ENCODE data around the gene RASSF3. TPM values are rescaled to one million over a fixed set of nuclear protein-coding genes. Genes with fewer than 3 reads are reported as not detected.

The RASSF3 gene
- total RNA-seq, 2 donors from 2014 or later = 64.3 to 92.1 TPM

GRCh38 chr12:64707362-64707761 is 97.1 kb downstream of the RASSF3 start:
- H3K36me3 Mint-ChIP-seq = no peaks in the 10 kb centered on the region
- no peak overlapping the region for H3K4me3 Mint-ChIP-seq
- DNase-seq (ENCODE audit: low spot score) (no peak), ATAC-seq (no peak)
- no peaks in the 10 kb centered on the region for H3K9me3 Mint-ChIP-seq
- peaks cover 0 to 2% of the 10 kb centered on the region in 2 donors for H3K4me1 Mint-ChIP-seq (ENCODE audit: low read depth in 2 of 2)
- H3K27me3 Mint-ChIP-seq = no peaks in the 10 kb centered on the region
- no peak overlapping the region for H3K27ac Mint-ChIP-seq

DNA sequence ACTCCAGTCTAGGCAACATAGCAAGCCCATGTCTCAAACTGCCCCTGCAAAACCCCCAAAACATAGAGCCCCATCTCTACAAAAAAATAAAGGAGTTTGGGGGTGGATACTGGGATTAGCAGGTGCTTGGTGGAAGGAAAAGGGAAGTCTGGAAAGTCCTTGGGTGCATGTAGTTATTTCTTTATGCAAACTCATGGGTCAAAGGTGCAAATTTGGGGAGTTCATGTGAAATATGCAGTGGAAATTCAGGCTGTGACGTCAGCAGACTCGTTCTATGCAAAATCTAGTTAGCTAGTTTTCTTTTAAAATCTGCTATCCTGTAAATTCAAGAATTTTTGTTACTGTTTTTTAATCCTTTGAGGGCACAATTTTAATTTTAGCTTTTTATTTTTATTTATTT is 97.6 kb downstream of the RASSF3 start:
- Mint-ChIP-seq H3K36me3 (no peaks in the 10 kb centered on the region), H3K4me1 (ENCODE audit: low read depth in 2 of 2) (peaks cover 2 to 3% of the 10 kb centered on the region in 2 donors), H3K9me3 (no peaks in the 10 kb centered on the region), H3K4me3 (no peak overlapping the region), H3K27ac (no peak overlapping the region), H3K27me3 (no peaks in the 10 kb centered on the region)
- ATAC-seq (no peak), DNase-seq (ENCODE audit: low spot score) (no peak)

DNA sequence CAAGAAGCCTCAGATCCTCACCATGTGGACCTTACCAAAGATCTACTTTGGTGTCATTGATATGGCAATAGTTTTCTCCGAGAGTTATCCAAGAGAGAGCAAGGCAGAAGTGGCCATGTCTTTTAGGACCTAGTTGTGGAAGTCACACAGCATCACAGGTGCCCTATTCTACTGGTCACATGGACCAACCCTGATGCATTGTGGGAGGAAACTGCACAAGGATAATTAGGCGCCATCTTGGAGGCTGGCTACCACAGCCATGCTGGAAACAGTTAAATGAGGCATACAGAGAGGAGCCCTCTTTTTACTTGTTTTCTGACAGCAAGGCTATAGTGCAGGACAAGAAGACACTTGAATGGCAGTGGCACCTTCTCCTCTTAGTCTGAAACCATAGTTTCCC is 99.1 kb downstream of the RASSF3 start:
- DNase-seq (ENCODE audit: low spot score) (no peak), ATAC-seq (no peak)
- no peaks in the 10 kb centered on the region for H3K27me3 Mint-ChIP-seq
- no peaks in the 10 kb centered on the region for H3K9me3 Mint-ChIP-seq
- no peak overlapping the region for H3K4me3 Mint-ChIP-seq
- H3K36me3 Mint-ChIP-seq = no peaks in the 10 kb centered on the region
- peaks cover 17 to 18% of the 10 kb centered on the region in 2 donors for H3K4me1 Mint-ChIP-seq (ENCODE audit: low read depth in 2 of 2)
- H3K27ac Mint-ChIP-seq = no peak overlapping the region

GRCh38 chr12:64713376-64713775 is 103.1 kb downstream of the RASSF3 start:
- ATAC-seq = no peak
- Mint-ChIP-seq H3K27me3 (no peaks in the 10 kb centered on the region), H3K27ac (peak overlapping the region; percentile 90 to 94), H3K4me3 (peak overlapping the region; percentile 65), H3K36me3 (peaks cover 14% of the 10 kb centered on the region), H3K9me3 (no peaks in the 10 kb centered on the region), H3K4me1 (ENCODE audit: low read depth in 2 of 2) (peaks cover 43 to 50% of the 10 kb centered on the region in 2 donors)
- no peak for DNase-seq (ENCODE audit: low spot score)

GRCh38 chr12:64714551-64714968 is 104.3 kb downstream of the RASSF3 start:
- DNase-seq (ENCODE audit: low spot score) = peak; percentile 69
- Mint-ChIP-seq H3K36me3 (peaks cover 18% of the 10 kb centered on the region), H3K4me3 (peak overlapping the region; percentile 77), H3K4me1 (ENCODE audit: low read depth in 2 of 2) (peaks cover 43 to 52% of the 10 kb centered on the region in 2 donors), H3K9me3 (no peaks in the 10 kb centered on the region), H3K27ac (peak overlapping the region; percentile 90 to 94), H3K27me3 (no peaks in the 10 kb centered on the region)
- peak; percentile 93 to 94 for ATAC-seq

DNA sequence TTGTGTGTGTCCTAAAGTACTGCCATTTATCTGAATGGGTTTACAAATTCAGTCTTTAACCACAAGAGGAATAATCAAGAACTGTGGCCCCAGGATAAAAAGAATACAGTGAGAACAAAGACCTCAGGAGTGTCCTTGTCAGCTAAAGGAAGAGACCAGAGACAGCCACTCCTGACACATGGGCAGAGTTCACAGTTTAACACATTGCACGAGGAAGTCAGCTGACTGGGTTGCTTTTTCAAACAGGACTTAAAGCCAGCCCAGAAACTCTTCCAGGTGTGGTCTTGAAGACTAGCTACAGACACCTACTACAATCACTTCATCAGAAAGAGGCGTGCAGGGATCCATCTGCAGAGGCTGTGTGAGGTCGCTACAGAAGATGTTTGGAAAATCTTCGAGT is 106.1 kb downstream of the RASSF3 start:
- ATAC-seq (no peak), DNase-seq (ENCODE audit: low spot score) (no peak)
- peak overlapping the region; percentile 77 for H3K4me3 Mint-ChIP-seq

DNA sequence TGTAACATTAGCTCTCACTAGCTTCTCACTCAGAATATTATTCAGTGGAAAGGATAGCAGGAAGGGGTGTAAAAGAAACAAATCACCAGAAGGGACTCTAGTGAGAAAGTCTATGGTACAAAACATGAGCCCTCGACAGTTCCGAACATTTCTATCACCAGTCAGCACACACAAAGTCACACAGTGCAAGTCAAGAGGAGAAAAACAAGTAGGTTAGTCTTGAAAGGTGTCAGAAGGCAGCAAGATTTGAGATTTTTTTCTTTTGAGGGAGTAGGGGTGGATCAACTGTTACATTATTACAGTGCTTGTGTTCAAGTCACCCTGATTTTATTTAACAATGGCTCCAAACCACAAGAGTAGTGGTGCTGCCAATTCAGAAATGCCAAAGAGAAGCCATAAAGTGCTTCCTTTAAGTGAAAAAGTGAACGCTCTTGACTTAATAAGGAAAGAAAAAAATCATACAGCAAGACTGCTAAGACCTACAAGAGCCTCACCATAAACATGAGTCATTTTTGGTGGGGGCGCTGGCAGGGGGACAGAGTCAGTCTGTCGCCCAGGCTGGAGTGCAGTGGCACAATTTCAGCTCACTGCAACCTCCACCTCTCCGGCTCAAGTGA is 106.7 kb downstream of the RASSF3 start:
- ATAC-seq (no peak), DNase-seq (ENCODE audit: low spot score) (no peak)
- H3K27me3 Mint-ChIP-seq = no peaks in the 10 kb centered on the region
- H3K36me3 Mint-ChIP-seq = peaks cover 32% of the 10 kb centered on the region
- H3K9me3 Mint-ChIP-seq = no peaks in the 10 kb centered on the region
- H3K4me1 Mint-ChIP-seq (ENCODE audit: low read depth in 2 of 2) = peaks cover 43 to 56% of the 10 kb centered on the region in 2 donors
- H3K4me3 Mint-ChIP-seq = peak overlapping the region; percentile 77
- peak overlapping the region; percentile 90 to 94 for H3K27ac Mint-ChIP-seq

More for the DNA sequence above, 106.1 kb downstream of the RASSF3 start:
- Mint-ChIP-seq H3K27ac (peak overlapping the region; percentile 90 to 94), H3K4me1 (ENCODE audit: low read depth in 2 of 2) (peaks cover 43 to 56% of the 10 kb centered on the region in 2 donors), H3K36me3 (peaks cover 28% of the 10 kb centered on the region), H3K27me3 (no peaks in the 10 kb centered on the region), H3K9me3 (no peaks in the 10 kb centered on the region)

GRCh38 chr12:64718649-64719048 is 108.4 kb downstream of the RASSF3 start:
- DNase-seq (ENCODE audit: low spot score) (no peak), ATAC-seq (no peak)
- H3K4me3 Mint-ChIP-seq = no peak overlapping the region
- H3K27me3 Mint-ChIP-seq = no peaks in the 10 kb centered on the region
- H3K9me3 Mint-ChIP-seq = no peaks in the 10 kb centered on the region
- H3K4me1 Mint-ChIP-seq (ENCODE audit: low read depth in 2 of 2) = peaks cover 39 to 52% of the 10 kb centered on the region in 2 donors
- H3K27ac Mint-ChIP-seq = no peak overlapping the region
- peaks cover 32% of the 10 kb centered on the region for H3K36me3 Mint-ChIP-seq

DNA sequence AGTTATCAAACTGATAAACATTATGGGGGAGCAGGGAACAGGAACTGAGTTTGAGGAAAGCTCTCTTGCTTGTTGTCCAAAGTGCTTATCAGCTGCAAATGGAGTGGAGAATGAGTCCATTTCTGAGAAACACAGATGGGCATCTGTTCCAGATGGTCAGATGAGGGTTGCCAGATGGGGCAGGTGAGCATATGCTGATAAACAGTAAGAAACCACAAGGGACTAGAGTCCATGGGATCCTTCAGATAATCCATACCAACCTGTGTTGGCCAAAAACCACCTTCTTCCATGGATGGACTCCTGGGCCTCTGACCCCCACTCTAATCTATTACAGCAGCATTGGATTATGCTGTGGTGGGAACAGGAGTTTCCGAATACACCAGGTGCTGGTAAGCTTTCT is 110.6 kb downstream of the RASSF3 start:
- Mint-ChIP-seq H3K27ac (peak overlapping the region in 1 of 2 donors; percentile 85), H3K9me3 (no peaks in the 10 kb centered on the region), H3K27me3 (no peaks in the 10 kb centered on the region), H3K36me3 (peaks cover 30% of the 10 kb centered on the region), H3K4me1 (ENCODE audit: low read depth in 2 of 2) (peaks cover 21 to 40% of the 10 kb centered on the region in 2 donors), H3K4me3 (no peak overlapping the region)
- ATAC-seq (no peak), DNase-seq (ENCODE audit: low spot score) (no peak)

DNA sequence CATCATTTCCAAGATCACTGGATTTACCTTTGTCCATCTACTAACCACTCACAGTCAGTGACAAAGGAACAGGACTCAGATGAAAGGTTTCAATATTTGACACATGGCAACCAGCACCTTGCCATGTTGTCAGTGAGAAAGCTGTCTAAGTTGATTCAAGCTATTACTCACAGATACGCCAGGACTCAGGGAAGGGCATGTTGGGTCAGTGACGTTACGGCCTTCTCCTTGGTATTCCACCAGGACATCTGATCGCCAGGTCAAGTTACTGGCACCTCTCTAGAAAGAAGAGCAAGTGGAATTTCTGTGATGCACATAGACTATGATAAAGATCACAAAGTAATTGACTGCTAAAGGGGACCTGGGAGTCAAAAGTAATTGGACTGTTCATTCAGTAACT is 112.5 kb downstream of the RASSF3 start:
- H3K27ac Mint-ChIP-seq = peak overlapping the region in 1 of 2 donors; percentile 85
- H3K27me3 Mint-ChIP-seq = no peaks in the 10 kb centered on the region
- peaks cover 23% of the 10 kb centered on the region for H3K36me3 Mint-ChIP-seq
- ATAC-seq = no peak
- no peak overlapping the region for H3K4me3 Mint-ChIP-seq
- no peak for DNase-seq (ENCODE audit: low spot score)
- H3K4me1 Mint-ChIP-seq (ENCODE audit: low read depth in 2 of 2) = peaks cover 15 to 27% of the 10 kb centered on the region in 2 donors
- H3K9me3 Mint-ChIP-seq = no peaks in the 10 kb centered on the region

- H3K36me3 Mint-ChIP-seq = peaks cover 23% of the 10 kb centered on the region
- DNase-seq (ENCODE audit: low spot score) (no peak), ATAC-seq (no peak)
- H3K27me3 Mint-ChIP-seq = no peaks in the 10 kb centered on the region
- H3K4me1 Mint-ChIP-seq (ENCODE audit: low read depth in 2 of 2) = peaks cover 15 to 24% of the 10 kb centered on the region in 2 donors
- H3K9me3 Mint-ChIP-seq = no peaks in the 10 kb centered on the region
- H3K27ac Mint-ChIP-seq = peak overlapping the region; percentile 62 to 85
- peak overlapping the region; percentile 5 for H3K4me3 Mint-ChIP-seq
Measured at GRCh38 chr12:64723630-64724029, 113.3 kb downstream of the RASSF3 start.

DNA sequence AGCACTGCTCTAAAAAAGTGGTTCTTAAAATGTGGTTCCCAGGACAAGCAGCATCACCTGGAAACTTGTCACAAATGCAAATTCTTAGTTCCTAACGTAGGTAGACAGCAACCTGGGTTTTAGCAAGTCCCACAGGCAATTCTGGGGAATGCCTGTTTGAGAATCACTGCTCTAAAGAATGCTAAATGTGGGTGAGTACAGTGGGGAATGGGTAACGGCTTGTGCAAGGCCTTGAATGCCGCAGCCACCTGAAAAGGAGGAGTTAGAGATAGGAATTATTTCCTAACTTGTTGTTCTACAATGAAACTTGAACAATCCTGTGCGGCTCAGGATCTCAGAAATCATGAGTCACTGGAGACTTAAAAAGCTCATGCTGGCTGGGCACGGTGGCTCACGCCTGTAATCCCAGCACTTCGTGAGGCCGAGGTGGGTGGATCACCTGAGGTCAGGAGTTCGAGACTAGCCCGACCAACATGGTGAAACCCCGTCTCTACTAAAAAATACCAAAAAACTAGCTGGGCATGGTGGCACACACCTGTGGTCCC is 114.0 kb downstream of the RASSF3 start:
- no peak overlapping the region for H3K4me3 Mint-ChIP-seq
- H3K4me1 Mint-ChIP-seq (ENCODE audit: low read depth in 2 of 2) = peaks cover 15 to 22% of the 10 kb centered on the region in 2 donors
- H3K27me3 Mint-ChIP-seq = no peaks in the 10 kb centered on the region
- peak overlapping the region; percentile 62 to 85 for H3K27ac Mint-ChIP-seq
- no peaks in the 10 kb centered on the region for H3K9me3 Mint-ChIP-seq
- DNase-seq (ENCODE audit: low spot score) = no peak
- no peak for ATAC-seq
- peaks cover 21% of the 10 kb centered on the region for H3K36me3 Mint-ChIP-seq

GRCh38 chr12:64729909-64730587 is 119.8 kb downstream of the RASSF3 start:
- ATAC-seq = peak; percentile 66 to 81
- H3K27ac Mint-ChIP-seq = peak overlapping the region; percentile 99 to 100
- H3K27me3 Mint-ChIP-seq = no peaks in the 10 kb centered on the region
- H3K9me3 Mint-ChIP-seq = no peaks in the 10 kb centered on the region
- peaks cover 23 to 24% of the 10 kb centered on the region in 2 donors for H3K4me1 Mint-ChIP-seq (ENCODE audit: low read depth in 2 of 2)
- H3K36me3 Mint-ChIP-seq = peaks cover 10% of the 10 kb centered on the region
- H3K4me3 Mint-ChIP-seq = peak overlapping the region; percentile 85
- no peak for DNase-seq (ENCODE audit: low spot score)

DNA sequence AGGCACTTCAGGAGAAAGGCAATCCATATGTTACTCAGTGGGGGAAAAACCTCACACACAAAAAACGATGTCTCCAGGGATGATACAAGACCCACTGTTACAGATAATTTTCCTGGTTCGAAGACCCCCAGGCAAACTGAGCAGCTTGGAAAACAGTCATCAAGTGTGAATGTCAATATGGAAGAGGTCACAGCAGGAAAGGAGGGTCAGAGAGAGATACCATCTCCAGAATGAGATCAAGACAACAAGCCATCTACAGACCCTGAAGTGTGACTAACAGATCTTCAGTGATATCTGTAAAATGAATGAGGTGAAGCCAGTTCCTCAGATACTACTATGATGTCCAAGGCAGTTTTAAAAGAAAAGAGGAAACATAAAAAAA is 120.3 kb downstream of the RASSF3 start:
- Mint-ChIP-seq H3K27me3 (no peaks in the 10 kb centered on the region), H3K4me1 (ENCODE audit: low read depth in 2 of 2) (peaks cover 21 to 24% of the 10 kb centered on the region in 2 donors), H3K4me3 (peak overlapping the region; percentile 85), H3K27ac (peak overlapping the region; percentile 99 to 100), H3K9me3 (no peaks in the 10 kb centered on the region), H3K36me3 (peaks cover 10% of the 10 kb centered on the region)
- peak; percentile 61 to 78 for ATAC-seq
- DNase-seq (ENCODE audit: low spot score) = no peak
